Measurements from ENCODE around the gene ANKRD2.

The ANKRD2 gene

DNA sequence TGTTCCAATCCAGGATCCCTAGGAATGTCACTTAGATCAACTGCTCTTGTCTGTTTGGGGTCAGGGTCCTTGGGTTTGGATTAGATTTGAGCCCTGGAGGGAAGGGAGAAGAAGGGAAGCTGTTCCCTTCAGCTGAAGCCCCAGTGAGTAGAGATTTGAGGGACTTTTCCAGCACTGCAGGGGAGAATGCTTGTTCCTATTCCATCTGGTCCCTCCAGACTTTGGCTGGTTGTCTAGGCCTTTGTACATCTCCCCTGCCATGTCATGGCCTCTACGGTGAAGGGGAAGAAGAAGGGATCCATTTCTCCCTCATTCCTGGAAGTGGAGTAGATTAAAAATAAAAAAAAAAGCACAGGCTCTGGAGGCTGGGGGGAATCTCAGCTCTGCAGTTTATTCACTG, 28.0 kb downstream of the ANKRD2 start:
- Histone ChIP-seq H3K4me3 (ENCODE audit: low read depth, low read length) (no peak overlapping the region), H3K4me1 (no peaks in the 10 kb centered on the region), H3K4me2 (ENCODE audit: low read length) (no peak overlapping the region), H2AFZ (no peak overlapping the region), H3K9me3 (ENCODE audit: control insufficient read depth, low read length) (no peaks in the 10 kb centered on the region), H3K36me3 (ENCODE audit: control insufficient read depth, insufficient read depth, low read length) (no peaks in the 10 kb centered on the region), H3K9ac (no peak overlapping the region), H3K79me2 (peaks cover 3% of the 10 kb centered on the region), H3K27me3 (ENCODE audit: control insufficient read depth, insufficient read depth, low read length) (no peaks in the 10 kb centered on the region), H3K27ac (no peak overlapping the region)
- TF ChIP-seq, protein P1, sequence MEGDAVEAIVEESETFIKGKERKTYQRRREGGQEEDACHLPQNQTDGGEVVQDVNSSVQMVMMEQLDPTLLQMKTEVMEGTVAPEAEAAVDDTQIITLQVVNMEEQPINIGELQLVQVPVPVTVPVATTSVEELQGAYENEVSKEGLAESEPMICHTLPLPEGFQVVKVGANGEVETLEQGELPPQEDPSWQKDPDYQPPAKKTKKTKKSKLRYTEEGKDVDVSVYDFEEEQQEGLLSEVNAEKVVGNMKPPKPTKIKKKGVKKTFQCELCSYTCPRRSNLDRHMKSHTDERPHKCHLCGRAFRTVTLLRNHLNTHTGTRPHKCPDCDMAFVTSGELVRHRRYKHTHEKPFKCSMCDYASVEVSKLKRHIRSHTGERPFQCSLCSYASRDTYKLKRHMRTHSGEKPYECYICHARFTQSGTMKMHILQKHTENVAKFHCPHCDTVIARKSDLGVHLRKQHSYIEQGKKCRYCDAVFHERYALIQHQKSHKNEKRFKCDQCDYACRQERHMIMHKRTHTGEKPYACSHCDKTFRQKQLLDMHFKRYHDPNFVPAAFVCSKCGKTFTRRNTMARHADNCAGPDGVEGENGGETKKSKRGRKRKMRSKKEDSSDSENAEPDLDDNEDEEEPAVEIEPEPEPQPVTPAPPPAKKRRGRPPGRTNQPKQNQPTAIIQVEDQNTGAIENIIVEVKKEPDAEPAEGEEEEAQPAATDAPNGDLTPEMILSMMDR (IDR thresholded peaks at IDR 0.05): no peak

DNA sequence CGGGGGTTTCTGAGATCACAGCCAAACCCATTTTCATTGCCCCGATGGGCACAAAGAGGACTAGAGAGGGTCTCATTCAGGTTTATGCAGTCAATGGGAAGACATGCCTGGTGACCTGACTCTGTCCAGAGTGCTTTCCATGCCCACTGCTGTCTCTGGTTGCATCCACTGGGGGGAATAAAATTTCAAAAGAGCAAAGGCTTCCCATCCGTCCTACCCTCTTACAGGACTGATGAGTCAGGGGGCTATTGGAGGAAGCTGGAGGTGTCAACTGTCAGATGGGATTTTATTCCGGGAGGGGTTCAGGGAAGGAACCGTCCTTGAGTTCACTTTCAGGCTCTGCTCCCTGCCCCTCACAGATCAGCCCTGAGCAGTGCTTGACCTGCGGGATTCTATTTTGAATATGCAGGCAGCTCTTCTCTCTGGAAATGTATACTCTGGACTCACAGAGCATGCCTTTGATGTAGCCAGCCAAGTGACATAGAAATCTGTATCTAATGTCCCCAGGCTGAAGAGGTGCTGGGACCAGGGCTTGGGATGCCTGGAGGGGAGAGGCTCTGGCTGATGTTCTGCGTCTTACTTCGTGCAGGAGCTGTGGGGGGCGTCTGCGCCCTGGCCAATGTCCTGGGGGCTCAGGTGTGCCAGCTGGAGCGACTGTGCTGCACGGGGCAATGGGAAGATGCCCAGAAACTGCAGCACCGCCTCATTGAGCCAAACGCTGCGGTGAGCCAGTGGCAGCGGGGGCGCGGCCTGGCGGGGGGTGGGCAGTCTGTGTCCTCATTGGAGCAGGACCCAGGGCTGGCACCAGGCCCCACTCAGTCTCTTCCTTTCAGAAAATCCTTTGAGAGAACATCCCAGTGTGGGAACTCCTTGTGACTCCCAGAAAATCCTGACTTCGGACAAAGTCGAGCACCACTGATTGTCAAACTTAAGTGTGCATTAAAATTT, 29.0 kb downstream of the ANKRD2 start:
- H3K9me3 ChIP-seq (ENCODE audit: control insufficient read depth, low read length): no peaks in the 10 kb centered on the region
- no peaks in the 10 kb centered on the region for H3K27me3 ChIP-seq (ENCODE audit: control insufficient read depth, insufficient read depth, low read length)
- no peak overlapping the region for H3K9ac ChIP-seq
- H2AFZ ChIP-seq: no peak overlapping the region
- H3K4me3 ChIP-seq (ENCODE audit: low read depth, low read length): no peak overlapping the region
- no peak overlapping the region for H3K4me2 ChIP-seq (ENCODE audit: low read length)
- H3K27ac ChIP-seq: no peak overlapping the region
- TF ChIP-seq, protein P1 (IDR thresholded peaks at IDR 0.05): no peak
- H3K36me3 ChIP-seq (ENCODE audit: control insufficient read depth, insufficient read depth, low read length): no peaks in the 10 kb centered on the region
- peaks cover 3% of the 10 kb centered on the region for H3K79me2 ChIP-seq
- H3K4me1 ChIP-seq: no peaks in the 10 kb centered on the region

DNA sequence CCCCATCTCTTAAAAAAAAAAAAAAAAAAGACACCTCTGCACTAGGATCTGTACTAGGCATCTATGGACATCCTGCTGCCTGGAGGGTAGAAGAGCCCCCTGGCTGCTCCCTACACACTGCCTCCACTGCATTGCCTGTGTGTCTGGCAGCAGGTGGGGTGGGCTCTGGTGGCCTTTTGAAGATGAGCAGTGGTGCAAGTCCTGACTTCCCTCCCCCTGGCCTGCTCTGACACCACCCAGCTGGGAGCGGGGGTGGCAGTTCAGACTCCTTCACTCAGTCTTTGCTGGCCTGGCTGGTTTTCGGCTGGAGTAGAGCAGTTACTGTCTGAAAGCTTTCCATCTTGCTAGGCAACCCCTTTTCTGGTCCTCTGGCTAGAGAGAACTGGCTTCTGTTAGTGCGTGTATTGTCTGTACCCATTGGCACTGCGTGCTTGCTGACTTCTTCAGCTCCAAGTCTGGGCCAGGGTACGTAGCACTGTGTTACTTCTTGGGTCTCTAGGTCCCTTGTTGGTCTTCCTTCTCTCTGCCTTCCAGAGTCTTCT, 34.6 kb downstream of the ANKRD2 start:
- TF ChIP-seq, protein P1 (IDR thresholded peaks at IDR 0.05): no peak
- Histone ChIP-seq H3K27ac (no peak overlapping the region), H3K9me3 (ENCODE audit: control insufficient read depth, low read length) (no peaks in the 10 kb centered on the region), H2AFZ (no peak overlapping the region), H3K79me2 (no peaks in the 10 kb centered on the region), H3K4me3 (ENCODE audit: low read depth, low read length) (no peak overlapping the region), H3K27me3 (ENCODE audit: control insufficient read depth, insufficient read depth, low read length) (no peaks in the 10 kb centered on the region), H3K36me3 (ENCODE audit: control insufficient read depth, insufficient read depth, low read length) (no peaks in the 10 kb centered on the region), H3K4me1 (no peaks in the 10 kb centered on the region), H3K4me2 (ENCODE audit: low read length) (no peak overlapping the region), H3K9ac (no peak overlapping the region)

DNA sequence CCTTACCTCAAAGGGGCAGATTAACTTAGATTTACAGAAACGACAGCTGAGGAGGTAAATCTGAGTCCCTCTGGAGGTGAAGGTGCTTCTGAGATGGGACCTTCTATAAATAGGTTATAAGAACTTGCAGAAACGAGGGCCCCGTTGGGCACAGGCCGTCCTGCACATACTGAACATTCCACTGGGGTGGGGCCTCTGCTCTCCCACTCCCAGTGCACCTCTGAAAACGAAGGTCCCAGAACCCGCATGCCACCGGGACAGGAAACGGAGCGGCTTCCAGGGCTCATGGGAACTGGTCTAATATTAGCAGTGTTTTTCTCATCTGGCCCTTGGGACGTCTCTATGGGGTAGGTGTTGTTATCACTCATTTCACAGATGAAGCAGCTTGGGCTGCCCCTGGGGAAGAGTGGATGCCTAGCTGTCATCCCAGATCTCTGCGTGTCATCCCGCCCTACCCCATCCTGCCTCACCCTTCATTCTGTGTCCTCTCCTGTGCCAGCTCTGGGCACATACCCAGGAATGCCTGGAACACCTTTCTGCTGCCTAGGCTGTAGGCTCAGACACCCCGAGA, 36.5 kb downstream of the ANKRD2 start:
- Histone ChIP-seq H2AFZ (no peak overlapping the region), H3K27me3 (ENCODE audit: control insufficient read depth, insufficient read depth, low read length) (no peaks in the 10 kb centered on the region), H3K36me3 (ENCODE audit: control insufficient read depth, insufficient read depth, low read length) (no peaks in the 10 kb centered on the region), H3K4me3 (ENCODE audit: low read depth, low read length) (no peak overlapping the region), H3K4me2 (ENCODE audit: low read length) (no peak overlapping the region), H3K27ac (no peak overlapping the region), H3K4me1 (peaks cover under 1% of the 10 kb centered on the region), H3K9ac (no peak overlapping the region), H3K9me3 (ENCODE audit: control insufficient read depth, low read length) (no peaks in the 10 kb centered on the region), H3K79me2 (no peaks in the 10 kb centered on the region)
- TF ChIP-seq, protein P1 (IDR thresholded peaks at IDR 0.05): no peak
